SIG-M5 (cell line): ENCODE data around the gene DCHS1.

Experiments used
- DNase-seq: peaks from one replicate; lab custom pipeline; 2025; lab: John Stamatoyannopoulos, UW

The DCHS1 gene

GRCh38 chr11:6646918-6647679 is 8.5 kb downstream of the DCHS1 start:
- DNase-seq: peak; percentile 50

- no peak for DNase-seq
These were observed 9.1 kb downstream of the DCHS1 start for GRCh38 chr11:6646576-6646917.

- DNase-seq: no peak
These were observed 9.5 kb downstream of the DCHS1 start for GRCh38 chr11:6646071-6646470.

DNA sequence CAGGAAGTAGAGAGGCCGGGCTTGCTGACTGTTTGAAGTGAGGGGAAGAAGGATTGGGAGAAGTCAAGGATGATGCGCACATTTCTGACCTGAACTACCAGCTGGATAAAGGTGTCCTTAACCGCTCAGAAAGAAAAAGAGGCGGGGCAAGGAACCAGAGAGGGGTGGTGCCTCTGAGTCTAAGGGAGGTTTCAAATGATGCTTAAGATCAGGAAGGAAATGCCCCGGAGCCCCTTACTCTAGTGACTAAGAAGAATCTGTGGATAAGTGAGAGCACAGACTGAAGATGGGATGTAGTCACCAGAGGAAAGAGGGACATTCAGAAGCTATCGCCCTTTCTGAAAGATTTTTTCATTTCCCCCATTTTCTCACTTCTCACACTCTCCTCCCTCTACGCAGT is 12.7 kb downstream of the DCHS1 start:
- no peak for DNase-seq

DNA sequence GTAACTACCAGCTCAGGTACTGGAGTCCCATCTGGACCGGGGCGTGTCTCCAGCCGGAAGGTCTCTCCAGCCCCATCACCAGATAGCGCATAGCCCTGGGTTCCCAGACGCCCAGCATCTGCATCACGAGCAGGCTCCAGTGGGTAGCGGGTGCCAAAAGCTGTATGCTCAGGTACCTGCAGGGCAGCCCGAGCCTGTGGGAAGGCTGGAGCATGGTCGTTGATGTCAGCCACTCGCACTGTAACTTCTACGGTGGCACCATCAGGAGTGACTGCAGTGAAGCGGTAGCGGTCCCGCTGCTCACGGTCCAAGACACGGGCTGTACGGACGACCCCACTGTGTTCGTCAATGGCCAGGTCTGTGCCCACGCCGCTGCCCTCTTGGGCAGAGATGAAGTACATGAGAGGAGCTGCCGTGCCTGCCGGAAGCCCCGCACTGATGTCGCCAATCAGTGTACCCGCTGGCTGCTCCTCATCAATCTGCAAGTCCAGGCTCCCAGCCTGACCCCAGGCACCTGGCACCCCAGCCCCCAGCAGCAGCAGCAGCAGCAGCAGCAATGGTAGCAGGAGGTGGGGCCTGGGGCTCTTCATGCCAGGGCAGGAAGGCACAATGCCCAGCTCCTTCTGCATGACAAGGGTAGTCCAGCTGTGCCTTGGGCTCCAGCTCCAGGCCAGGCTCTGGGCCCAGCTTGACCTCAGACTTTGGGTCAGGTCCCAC is 14.5 kb downstream of the DCHS1 start:
- DNase-seq: no peak

- DNase-seq: no peak
These were observed 15.3 kb downstream of the DCHS1 start for GRCh38 chr11:6640036-6640984.

- DNase-seq: no peak
These were observed 17.2 kb downstream of the DCHS1 start for GRCh38 chr11:6638429-6638828.

- DNase-seq: no peak
These were observed 17.7 kb downstream of the DCHS1 start for GRCh38 chr11:6637871-6638270.

DNA sequence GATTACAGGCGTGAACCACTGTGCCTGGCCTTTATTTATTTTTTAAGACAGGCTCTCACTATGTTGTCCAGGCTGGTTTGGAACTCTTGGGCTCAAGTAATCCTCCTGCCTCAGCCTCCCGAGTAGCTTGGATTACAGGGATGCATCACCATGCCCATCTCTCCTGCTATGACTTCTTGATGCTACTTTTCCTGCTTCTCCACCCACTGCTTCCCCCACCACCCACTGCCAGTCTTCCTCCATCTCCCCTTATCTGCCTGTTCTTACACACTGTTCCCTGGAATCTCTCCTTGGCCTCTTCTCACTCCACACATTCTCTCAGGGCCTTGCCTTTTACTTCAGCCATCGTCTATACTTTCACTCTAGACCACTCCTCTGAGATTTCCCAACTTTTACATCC is 19.1 kb downstream of the DCHS1 start:
- DNase-seq: no peak

DNA sequence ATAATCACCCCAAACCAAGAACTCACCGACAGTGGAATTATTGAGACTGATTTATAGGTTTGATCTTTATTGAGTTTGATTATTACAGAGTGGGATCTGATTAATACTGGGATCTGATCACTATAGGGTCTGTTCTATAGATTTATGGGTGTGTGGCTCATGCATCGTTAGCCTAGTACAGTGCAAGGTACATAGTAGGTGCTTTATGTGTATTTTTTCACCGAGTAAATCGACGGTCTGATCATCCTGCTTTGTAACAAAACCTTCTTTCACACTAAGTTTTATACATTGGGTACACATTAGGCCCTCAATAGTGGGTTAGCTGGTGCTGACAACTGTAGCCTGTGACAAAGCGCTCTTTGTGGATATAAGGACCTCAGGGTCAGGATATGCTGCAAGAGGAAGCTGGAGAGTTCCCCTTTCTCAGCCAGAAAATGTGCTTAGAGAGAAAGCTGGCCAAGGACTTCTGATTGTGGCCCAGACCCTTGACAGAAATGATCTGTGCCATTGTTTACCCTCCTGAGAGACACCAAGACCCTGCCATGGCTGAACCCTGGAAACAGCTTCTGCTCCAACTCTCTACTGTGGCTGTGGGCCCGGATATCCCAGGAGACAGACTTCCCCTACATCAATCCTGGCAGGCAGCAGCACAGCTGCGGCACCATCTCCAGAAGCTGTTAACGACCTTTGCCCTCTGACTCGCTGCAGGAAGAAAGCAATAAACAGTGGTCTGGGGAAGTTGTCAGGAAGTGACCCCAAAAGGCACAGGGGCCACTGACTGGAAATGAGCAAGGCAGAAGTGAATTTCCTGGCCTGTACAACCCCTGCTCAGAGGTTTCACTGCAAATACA is 20.3 kb downstream of the DCHS1 start:
- peak; percentile 9 for DNase-seq

DNA sequence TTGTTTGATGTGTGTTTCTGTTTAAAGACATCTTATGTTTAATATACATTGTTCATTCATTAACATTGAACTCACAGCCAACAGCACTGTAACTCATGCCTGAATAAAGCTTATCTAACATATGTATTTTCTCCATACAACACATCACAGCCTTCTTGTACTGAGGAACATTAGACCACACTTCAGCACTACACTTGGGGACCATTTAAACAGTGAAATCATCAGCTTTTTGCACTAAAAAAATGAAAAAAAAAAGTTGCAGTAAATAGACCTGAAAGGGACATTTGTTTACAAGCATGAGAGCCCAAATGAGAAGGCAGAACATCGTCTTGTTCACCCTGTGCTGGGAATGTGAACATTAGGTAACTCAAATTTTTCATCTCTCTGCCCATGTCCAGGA is 21.1 kb downstream of the DCHS1 start:
- no peak for DNase-seq

GRCh38 chr11:6633422-6634408 is 21.9 kb downstream of the DCHS1 start:
- DNase-seq: no peak

GRCh38 chr11:6632116-6633073 is 23.2 kb downstream of the DCHS1 start:
- DNase-seq: no peak

DNA sequence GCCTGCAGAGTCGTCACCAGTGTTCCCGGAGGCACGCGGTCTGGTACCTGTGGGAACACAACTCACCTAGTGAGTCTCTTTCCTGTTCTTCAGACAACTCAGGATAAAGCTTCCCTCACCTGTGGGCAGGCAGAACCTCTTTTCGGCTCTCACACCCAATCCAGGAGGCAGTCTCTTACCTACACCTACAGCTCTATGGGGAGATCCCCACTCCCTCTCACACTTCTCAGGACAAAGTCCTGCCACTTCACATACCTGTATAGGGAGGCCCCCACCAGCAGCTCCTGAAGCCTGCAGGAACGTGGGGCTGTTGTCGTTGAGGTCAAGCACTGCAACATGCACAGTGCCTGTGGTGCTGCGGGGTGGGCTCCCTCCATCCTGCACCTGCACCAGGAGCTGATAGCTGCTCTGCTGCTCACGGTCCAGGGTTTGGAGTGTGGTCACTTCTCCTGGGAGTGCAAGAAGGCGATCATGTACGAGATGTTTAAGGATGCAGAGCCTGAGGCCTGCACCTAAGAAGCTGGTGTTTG is 24.2 kb downstream of the DCHS1 start:
- DNase-seq: no peak

DNA sequence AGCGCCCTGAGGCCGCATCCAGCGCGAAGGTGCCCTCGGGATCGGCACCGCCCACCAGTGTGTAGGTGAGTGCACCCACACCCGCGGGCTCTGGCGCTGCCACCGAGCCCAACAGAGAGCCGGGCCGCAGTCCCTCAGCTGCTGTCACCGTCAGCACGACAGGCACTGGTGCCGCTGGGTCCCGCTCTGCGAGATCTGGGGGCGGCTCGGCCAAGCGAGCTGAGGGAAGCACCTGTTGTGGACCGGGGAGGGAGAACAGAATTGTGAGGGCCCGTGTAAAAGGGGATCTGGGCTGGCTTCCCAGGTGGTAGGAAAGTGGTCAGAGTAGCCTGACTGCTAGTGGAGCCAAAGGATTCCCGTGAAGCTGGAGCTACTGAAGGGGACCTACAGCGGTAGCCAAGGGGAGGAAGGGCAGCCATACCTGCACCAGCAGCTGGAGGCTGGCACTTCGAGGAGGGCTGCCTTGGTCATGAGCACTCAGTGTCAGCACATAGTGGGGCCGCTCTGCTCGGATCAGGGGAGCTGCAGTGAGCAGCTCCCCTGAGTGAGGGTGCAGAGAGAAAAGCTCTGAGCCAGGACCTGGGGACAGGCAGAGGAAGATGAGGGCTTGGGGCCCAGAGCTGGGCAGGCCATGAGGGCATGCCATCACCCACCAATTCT is 24.8 kb downstream of the DCHS1 start:
- DNase-seq: no peak

- no peak for DNase-seq
These were observed 25.5 kb downstream of the DCHS1 start for GRCh38 chr11:6629892-6630631.

GRCh38 chr11:6629573-6629891 is 26.1 kb downstream of the DCHS1 start:
- no peak for DNase-seq

- DNase-seq: no peak
These were observed 27.1 kb downstream of the DCHS1 start for GRCh38 chr11:6628526-6628925.
